Ovary (tissue), 3 donors: ENCODE measurements around the gene TEX54.

Experiments used
- CTCF ChIP-seq, 3 donors: fragments of 450-650 bp in 2 of 3; fragments of 200-600 bp in 1 of 3; IDR thresholded peaks; one replicate each; pipeline versions ENCODE4 v1.5.1 to v1.8.0; 2016 to 2022; ENCODE audit warnings: antibody characterized with exemption in 3 of 3, mild to moderate bottlenecking in 1 of 3
- POLR2A ChIP-seq: fragments of 450-650 bp; IDR thresholded peaks from one replicate; pipeline ENCODE4 v1.6.1; 2017; ENCODE audit warnings: antibody characterized with exemption, mild to moderate bottlenecking, moderate library complexity
- donor health status: DM: no; HTN: no; CAD: no.

- TF ChIP-seq CTCF (IDR thresholded peaks at IDR 0.05) = no peak
- TF ChIP-seq POLR2A = no peak
These were observed 43.1 kb downstream of the TEX54 start for GRCh38 chr11:62789576-62789975.
